Lung (tissue), 12 donors: ENCODE results near the gene LLGL2. TPM values are rescaled to one million over a fixed set of nuclear protein-coding genes. Genes with fewer than 3 reads are reported as not detected.

Experiments used
- ATAC-seq: fragments of 200-7000 bp; cut with Tn5 transposase; one replicate; pipeline ENCODE4 v1.9.1; 2020; ENCODE audit warnings: moderate number of reproducible peaks; ENCODE audit not compliant: insufficient read depth, low FRiP score
- DNase-seq, 3 donors: peaks; one replicate each; pipeline ENCODE4 v3.0.0-alpha.2; 2013 to 2017
- H3K27ac ChIP-seq, 2 donors: one replicate each; pipeline ENCODE4 v1.5.1; 2013; ENCODE audit warnings: mild to moderate bottlenecking in 2 of 2, moderate library complexity in 2 of 2, control low read depth in 1 of 2, inconsistent platforms in 1 of 2, low read depth in 1 of 2, low read length in 1 of 2
- H3K27me3 ChIP-seq, 3 donors: one replicate each; pipeline ENCODE4 v1.5.1; 2013; ENCODE audit warnings: low read length in 2 of 3; ENCODE audit not compliant: control insufficient read depth in 3 of 3, insufficient read depth in 3 of 3
- H3K36me3 ChIP-seq, 4 donors: one replicate each; pipeline ENCODE4 v1.5.1; 2013; ENCODE audit warnings: low read length in 4 of 4, mild to moderate bottlenecking in 1 of 4, moderate library complexity in 1 of 4; ENCODE audit not compliant: control insufficient read depth in 4 of 4, insufficient read depth in 4 of 4
- H3K4me1 ChIP-seq, 5 donors: one replicate each; pipeline ENCODE4 v1.5.1; 2013; ENCODE audit warnings: low read length in 5 of 5, mild to moderate bottlenecking in 2 of 5, moderate library complexity in 1 of 5; ENCODE audit not compliant: control insufficient read depth in 5 of 5, insufficient read depth in 5 of 5
- H3K4me3 ChIP-seq: one replicate; pipeline ENCODE4 v1.5.1; 2013; ENCODE audit warnings: mild to moderate bottlenecking, control low read depth, moderate library complexity
- H3K9ac ChIP-seq, 2 donors: one replicate each; pipeline ENCODE4 v1.5.1; 2013; ENCODE audit warnings: low read length in 2 of 2, control low read depth in 1 of 2; ENCODE audit not compliant: insufficient read depth in 1 of 2
- H3K9me3 ChIP-seq, 4 donors: one replicate each; pipeline ENCODE4 v1.5.1; 2013; ENCODE audit warnings: low read length in 3 of 4, mild to moderate bottlenecking in 1 of 4, moderate library complexity in 1 of 4; ENCODE audit not compliant: control insufficient read depth in 4 of 4, insufficient read depth in 3 of 4
- WGBS, 2 donors: extraction: QIAGEN DNeasy Blood & Tissue Kit; methylation state at CpG; one replicate each; pipeline ENCODE4 v1.1.7; 2013; 5-methylcytosine and 5-hydroxymethylcytosine counted together
- polyA plus RNA-seq, 2 donors: library from polyadenylated mRNA; stranded (reverse); fragments of 200-250 nt; gene quantifications; one replicate each; pipeline ENCODE4 v1.2.1, GENCODE V29; 2013
- total RNA-seq, 2 donors: library from RNA; depleted of rRNA in 1 of 2; stranded (reverse); fragments of >200 nt in 1 of 2; gene quantifications; one replicate each; pipeline ENCODE4 v1.2.1, GENCODE V29; 2014 to 2021
- TF ChIP-seq, protein P1 (sequence below): IDR thresholded peaks from 2 replicates; pipeline ENCODE4 v1.5.1; 2012; ENCODE audit warnings: mild to moderate bottlenecking; ENCODE audit errors: control extremely low read depth, extremely low read depth
- donor health status: control.
- donor health status: control.
- donor health status: Bipolar disorder and iron deficiency.
- donor health status: healthy.
- donor health status: DM: yes; HTN: yes; CAD: no.

Gene LLGL2
- total and polyA plus RNA-seq, 4 donors: 80.5 to 199 (median 149) TPM

DNA sequence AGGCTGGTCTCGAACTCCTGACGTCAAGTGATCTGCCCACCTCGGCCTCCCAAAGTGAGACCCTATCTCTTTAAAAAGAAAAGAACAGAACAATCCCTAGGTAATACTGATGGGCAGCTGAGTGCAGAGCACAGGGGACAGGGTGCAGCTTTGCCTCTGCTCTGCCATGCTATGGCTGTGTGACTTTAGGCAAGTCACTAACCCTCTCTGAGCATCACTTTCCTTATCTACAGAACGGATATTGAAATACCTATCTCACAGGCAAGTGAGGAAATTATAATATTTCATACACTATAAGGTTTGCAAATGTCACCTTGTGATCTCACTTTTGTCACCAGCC is 14.3 kb upstream of the LLGL2 start:
- no peak for DNase-seq
- H3K4me1 ChIP-seq: peaks cover 0 to 52% (median 19%) of the 10 kb centered on the region in 5 donors
- peaks cover 0 to 16% (median 12%) of the 10 kb centered on the region in 4 donors for H3K36me3 ChIP-seq
- TF ChIP-seq, protein P1, sequence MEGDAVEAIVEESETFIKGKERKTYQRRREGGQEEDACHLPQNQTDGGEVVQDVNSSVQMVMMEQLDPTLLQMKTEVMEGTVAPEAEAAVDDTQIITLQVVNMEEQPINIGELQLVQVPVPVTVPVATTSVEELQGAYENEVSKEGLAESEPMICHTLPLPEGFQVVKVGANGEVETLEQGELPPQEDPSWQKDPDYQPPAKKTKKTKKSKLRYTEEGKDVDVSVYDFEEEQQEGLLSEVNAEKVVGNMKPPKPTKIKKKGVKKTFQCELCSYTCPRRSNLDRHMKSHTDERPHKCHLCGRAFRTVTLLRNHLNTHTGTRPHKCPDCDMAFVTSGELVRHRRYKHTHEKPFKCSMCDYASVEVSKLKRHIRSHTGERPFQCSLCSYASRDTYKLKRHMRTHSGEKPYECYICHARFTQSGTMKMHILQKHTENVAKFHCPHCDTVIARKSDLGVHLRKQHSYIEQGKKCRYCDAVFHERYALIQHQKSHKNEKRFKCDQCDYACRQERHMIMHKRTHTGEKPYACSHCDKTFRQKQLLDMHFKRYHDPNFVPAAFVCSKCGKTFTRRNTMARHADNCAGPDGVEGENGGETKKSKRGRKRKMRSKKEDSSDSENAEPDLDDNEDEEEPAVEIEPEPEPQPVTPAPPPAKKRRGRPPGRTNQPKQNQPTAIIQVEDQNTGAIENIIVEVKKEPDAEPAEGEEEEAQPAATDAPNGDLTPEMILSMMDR: no peak
- H3K9me3 ChIP-seq: no peaks in the 10 kb centered on the region
- no peaks in the 10 kb centered on the region for H3K27me3 ChIP-seq
- no peak overlapping the region for H3K4me3 ChIP-seq
- 74 to 87% methylated on average over 4 of the region's 4 CpGs for WGBS, 2 donors
- H3K9ac ChIP-seq: no peak overlapping the region
- peak overlapping the region; percentile 75 to 87 for H3K27ac ChIP-seq
- ATAC-seq: no peak

DNA sequence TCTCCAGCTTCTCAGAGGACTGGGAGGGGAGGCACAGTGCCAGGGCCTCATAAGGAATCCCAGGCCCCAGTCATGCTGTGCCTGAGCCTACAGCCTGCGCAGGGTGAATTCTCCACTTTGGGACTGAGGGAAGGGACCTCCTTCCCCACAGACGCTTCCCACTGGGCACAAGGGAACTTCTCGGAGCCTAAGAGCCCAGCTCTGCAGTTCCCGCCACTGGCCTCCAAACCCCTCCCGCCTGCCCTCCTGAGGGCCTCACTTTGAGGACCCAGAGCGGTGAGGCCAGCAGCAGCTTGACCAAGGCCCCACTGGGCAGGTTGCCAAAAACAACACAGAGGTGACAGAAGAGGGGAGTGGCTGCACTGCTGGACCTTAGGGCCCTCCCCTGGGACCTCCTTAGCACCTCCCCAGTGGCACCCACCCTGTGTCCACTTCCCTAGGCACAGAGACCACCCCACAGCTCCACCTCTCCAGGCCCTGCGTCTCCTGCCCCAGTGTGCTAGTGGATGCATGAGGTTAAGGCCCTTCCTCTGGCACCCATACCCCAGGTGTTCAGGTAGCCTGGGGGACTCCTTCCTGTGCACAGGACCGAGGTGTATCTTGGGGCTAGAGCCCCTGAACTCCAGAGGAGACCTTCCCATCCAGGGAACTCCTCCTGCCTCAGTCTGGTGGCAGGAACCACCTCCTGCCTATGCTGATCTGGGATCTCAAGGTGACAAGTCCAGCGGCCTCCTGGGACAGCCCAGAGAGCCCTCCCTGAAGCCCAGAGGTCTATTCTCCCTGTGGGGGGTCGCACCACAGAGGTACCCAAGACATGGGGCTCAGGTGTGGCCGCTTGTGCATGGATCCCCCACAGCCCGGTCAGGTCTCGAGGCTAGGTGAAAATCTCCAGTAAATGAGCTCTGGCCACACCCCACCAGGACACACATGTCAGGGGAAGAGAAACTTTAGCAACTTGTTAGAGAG is 13.6 kb upstream of the LLGL2 start:
- WGBS, 2 donors: 43 to 59% methylated on average over 13 of the region's 13 CpGs
- DNase-seq: peak; percentile 54 to 67 (median 57)
- H3K4me1 ChIP-seq: peaks cover 0 to 52% (median 19%) of the 10 kb centered on the region in 5 donors

DNA sequence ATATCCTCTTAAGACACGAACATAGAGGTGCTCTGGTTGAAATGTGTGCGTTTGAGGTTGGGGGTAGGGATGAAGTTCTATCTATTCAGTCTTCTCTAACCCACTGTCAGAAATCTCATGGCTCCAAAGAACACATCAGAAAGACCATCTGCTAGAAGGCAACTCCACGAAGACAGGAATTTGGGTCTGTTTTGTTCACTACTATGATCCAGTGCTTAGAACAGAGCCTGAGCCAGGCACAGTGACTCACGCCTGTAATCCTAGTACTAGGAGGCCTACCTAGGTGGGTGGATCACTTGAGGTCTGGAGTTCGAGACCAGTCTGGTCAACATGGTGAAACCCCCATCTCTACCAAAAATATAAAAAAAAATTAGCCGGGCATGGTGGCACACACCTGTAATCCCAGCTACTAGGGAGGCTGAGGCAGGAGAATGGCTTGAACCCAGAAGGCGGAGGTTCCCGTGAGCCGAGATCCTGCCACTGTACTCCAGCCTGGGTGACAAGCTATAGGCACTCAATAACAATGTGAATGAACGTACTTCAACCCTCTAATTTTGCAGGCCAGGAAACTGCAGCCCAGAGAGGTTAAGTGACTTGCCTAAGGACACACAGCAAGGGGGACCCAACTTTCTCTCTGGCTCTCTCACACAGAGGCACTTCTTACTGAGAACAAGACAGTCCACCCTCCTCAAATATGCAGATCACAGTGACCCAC is 12.4 kb upstream of the LLGL2 start:
- TF ChIP-seq, protein P1: no peak
- ATAC-seq: no peak
- Histone ChIP-seq H3K27ac (peak overlapping the region in 1 of 2 donors; percentile 87), H3K9ac (no peak overlapping the region), H3K36me3 (peaks cover 0 to 7% (median 2%) of the 10 kb centered on the region in 4 donors), H3K4me1 (peaks cover 0 to 59% (median 24%) of the 10 kb centered on the region in 5 donors), H3K4me3 (peak overlapping the region; percentile 61), H3K27me3 (no peaks in the 10 kb centered on the region), H3K9me3 (no peaks in the 10 kb centered on the region)
- DNase-seq: no peak
- 57 to 66% methylated on average over 10 of the region's 10 CpGs for WGBS, 2 donors

More for the DNA sequence above, 13.6 kb upstream of the LLGL2 start:
- Histone ChIP-seq H3K9me3 (no peaks in the 10 kb centered on the region), H3K9ac (no peak overlapping the region), H3K27me3 (no peaks in the 10 kb centered on the region), H3K36me3 (peaks cover 0 to 11% (median 9%) of the 10 kb centered on the region in 4 donors), H3K27ac (peak overlapping the region; percentile 75 to 87), H3K4me3 (peak overlapping the region; percentile 31)
- no peak for ATAC-seq
- TF ChIP-seq, protein P1: no peak
